Dermis lymphatic vessel endothelial cell (primary cell): Measurements from ENCODE around the gene ZNF408. TPM values are rescaled to one million over a fixed set of nuclear protein-coding genes. Genes with fewer than 3 reads are reported as not detected.

Experiments
- total RNA-seq: library from RNA; depleted of rRNA; stranded (reverse); fragments of >200 nt; gene quantifications from 2 replicates; pipeline ENCODE4 v1.2.1, GENCODE V29; 2014

The ZNF408 gene
- total RNA-seq, result 4.7 and 4.8 TPM in 2 replicates

GRCh38 chr11:46700241-46701077 lies at the start of gene ZNF408, which contains the start of gene ARHGAP1:
Gene ZNF408 (plus strand): TSS chr11:46701031. CDS start chr11:46701048, 17 bp downstream.
Gene ARHGAP1 (minus strand): TSS chr11:46700619. CDS start chr11:46696107, 4,512 bp downstream.

GRCh38 chr11:46719048-46719542 lies 18.3 kb downstream of the ZNF408 start, which contains the start of gene F2:
Gene F2 (plus strand): TSS chr11:46719213. CDS start chr11:46719236, 23 bp downstream.

Other genes starting within 250 kb of the ZNF408 start
- gene AMBRA1, start 107.0 kb upstream of the ZNF408 start, total RNA-seq, result 12.2 and 12.4 TPM in 2 replicates
- 4.6 and 6.9 TPM in 2 replicates for gene HARBI1, start 83.8 kb upstream of the ZNF408 start, total RNA-seq
- gene ATG13, start 83.5 kb upstream of the ZNF408 start, total RNA-seq, result 52.2 and 53.2 TPM in 2 replicates
- gene ARHGAP1, start 412 bp upstream of the ZNF408 start, total RNA-seq, result 21.8 and 23.4 TPM in 2 replicates
- not detected in 2 replicates for gene F2, start 18.2 kb downstream of the ZNF408 start, total RNA-seq
- 37.3 and 59.0 TPM in 2 replicates for gene CKAP5, start 145.2 kb downstream of the ZNF408 start, total RNA-seq
- 0.54 and 1.1 TPM in 2 replicates for gene LRP4, start 217.5 kb downstream of the ZNF408 start, total RNA-seq
- gene CSTPP1, start 235.7 kb downstream of the ZNF408 start, total RNA-seq, result 7.8 and 9.2 TPM in 2 replicates